Uterus (tissue), 4 donors: ENCODE results near the gene GALNT15. TPM values are rescaled to one million over a fixed set of nuclear protein-coding genes. Genes with fewer than 3 reads are reported as not detected.

Experiments used
- DNase-seq, 2 donors: peaks; one replicate each; pipeline ENCODE4 v3.0.0-alpha.2; 2019 to 2020
- H3K27ac ChIP-seq, 2 donors: fragments of 200-600 bp; sonication (generic); 1 replicate in 1 of 2; 2 replicates in 1 of 2; pipeline ENCODE4 v1.5.1; 2016 to 2018
- H3K27me3 ChIP-seq, 2 donors: fragments of 200-600 bp; sonication (generic); one replicate each; pipeline ENCODE4 v1.5.1; 2018 to 2019; ENCODE audit warnings: control low read depth in 1 of 2
- H3K36me3 ChIP-seq, 2 donors: fragments of 200-600 bp; sonication (generic); one replicate each; pipeline ENCODE4 v1.5.1; 2019; ENCODE audit warnings: control low read depth in 1 of 2
- H3K4me1 ChIP-seq, 2 donors: fragments of 200-600 bp; sonication (generic); one replicate each; pipeline ENCODE4 v1.5.1; 2018 to 2019; ENCODE audit warnings: control low read depth in 1 of 2
- H3K4me3 ChIP-seq, 2 donors: fragments of 200-600 bp; sonication (generic); 1 replicate in 1 of 2; 2 replicates in 1 of 2; pipeline ENCODE4 v1.5.1; 2018 to 2019; ENCODE audit warnings: mild to moderate bottlenecking in 1 of 2
- H3K9me3 ChIP-seq, 2 donors: fragments of 200-600 bp; sonication (generic); one replicate each; pipeline ENCODE4 v1.5.1; 2019; ENCODE audit warnings: control low read depth in 1 of 2
- POLR2A ChIP-seq, 2 donors: fragments of 450-650 bp; IDR thresholded peaks; one replicate each; pipeline ENCODE4 v1.6.1; 2016; ENCODE audit warnings: antibody characterized with exemption in 2 of 2, mild to moderate bottlenecking in 1 of 2, moderate library complexity in 1 of 2
- intact Hi-C: fragments of 100-400 bp; cut with DNase I; formaldehyde crosslinking; loops from one replicate; pipeline ENCODE4 v1.15.1; 2023; ENCODE audit warnings: low total_unique reads
- total RNA-seq, 4 donors: library from RNA; depleted of rRNA in 3 of 4; stranded (reverse); fragments of >200 nt in 3 of 4; gene quantifications; one replicate each; pipeline versions ENCODE4 v1.1.0 to v1.2.4, GENCODE V29; 2014 to 2023
- TF ChIP-seq, protein P1 (sequence below), 4 experiments: fragments of 200-600 bp in 2 of 4; fragments of 450-650 bp in 2 of 4; sonication (generic) in 2 of 4; IDR thresholded peaks; one replicate each; pipeline ENCODE4 v1.5.1; 2016 to 2019; ENCODE audit warnings: antibody characterized with exemption in 4 of 4, mild to moderate bottlenecking in 2 of 4, moderate library complexity in 1 of 4
- donor health status: DM: yes; HTN: yes; CAD: no.

The GALNT15 gene
- total RNA-seq, 4 donors from 2014 or later: 6.6 to 85.2 (median 53.3) TPM

DNA sequence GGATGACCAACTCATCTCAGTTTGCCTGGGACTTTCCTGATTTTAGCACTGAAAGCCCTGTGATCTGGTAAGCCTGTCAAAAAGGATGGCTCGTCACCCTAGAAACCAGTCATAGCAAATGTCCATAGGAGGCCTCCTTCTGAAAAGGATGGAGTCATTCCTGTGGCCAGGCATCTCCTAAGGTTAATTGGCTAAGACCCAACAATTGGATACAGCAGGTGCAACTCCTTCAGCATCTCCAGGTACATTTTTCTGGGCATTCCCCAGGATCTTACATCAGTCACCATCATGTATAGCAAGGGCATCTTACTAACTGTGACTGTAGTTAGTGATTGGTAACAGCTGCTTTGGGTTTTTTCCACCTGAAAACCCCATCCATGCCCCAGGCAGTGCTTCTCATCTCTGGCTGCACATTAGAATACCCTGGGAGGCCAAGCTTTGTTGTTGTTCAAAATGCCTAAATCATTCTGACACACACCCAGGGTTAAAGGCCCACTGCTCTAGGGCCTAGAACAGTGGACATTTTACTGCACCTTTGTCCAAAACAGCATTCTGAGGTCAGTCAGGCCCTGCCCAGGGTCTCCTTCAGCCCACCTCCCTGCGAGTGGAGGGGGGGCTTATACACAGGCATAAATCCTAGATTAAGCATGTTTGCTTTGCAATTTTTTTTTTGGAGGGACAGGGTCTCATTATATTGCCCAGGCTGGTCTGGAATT lies 28.3 kb upstream of the GALNT15 start:
- Histone ChIP-seq H3K4me1 (peaks cover 0 to 3% of the 10 kb centered on the region in 2 donors), H3K27ac (no peak overlapping the region), H3K9me3 (no peaks in the 10 kb centered on the region), H3K4me3 (no peak overlapping the region), H3K36me3 (no peaks in the 10 kb centered on the region), H3K27me3 (no peaks in the 10 kb centered on the region)
- intact Hi-C loops: no loop called here
- no peak for TF ChIP-seq POLR2A (IDR thresholded peaks at IDR 0.05)
- TF ChIP-seq, protein P1, sequence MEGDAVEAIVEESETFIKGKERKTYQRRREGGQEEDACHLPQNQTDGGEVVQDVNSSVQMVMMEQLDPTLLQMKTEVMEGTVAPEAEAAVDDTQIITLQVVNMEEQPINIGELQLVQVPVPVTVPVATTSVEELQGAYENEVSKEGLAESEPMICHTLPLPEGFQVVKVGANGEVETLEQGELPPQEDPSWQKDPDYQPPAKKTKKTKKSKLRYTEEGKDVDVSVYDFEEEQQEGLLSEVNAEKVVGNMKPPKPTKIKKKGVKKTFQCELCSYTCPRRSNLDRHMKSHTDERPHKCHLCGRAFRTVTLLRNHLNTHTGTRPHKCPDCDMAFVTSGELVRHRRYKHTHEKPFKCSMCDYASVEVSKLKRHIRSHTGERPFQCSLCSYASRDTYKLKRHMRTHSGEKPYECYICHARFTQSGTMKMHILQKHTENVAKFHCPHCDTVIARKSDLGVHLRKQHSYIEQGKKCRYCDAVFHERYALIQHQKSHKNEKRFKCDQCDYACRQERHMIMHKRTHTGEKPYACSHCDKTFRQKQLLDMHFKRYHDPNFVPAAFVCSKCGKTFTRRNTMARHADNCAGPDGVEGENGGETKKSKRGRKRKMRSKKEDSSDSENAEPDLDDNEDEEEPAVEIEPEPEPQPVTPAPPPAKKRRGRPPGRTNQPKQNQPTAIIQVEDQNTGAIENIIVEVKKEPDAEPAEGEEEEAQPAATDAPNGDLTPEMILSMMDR (IDR thresholded peaks at IDR 0.05): no peak
- DNase-seq: no peak

DNA sequence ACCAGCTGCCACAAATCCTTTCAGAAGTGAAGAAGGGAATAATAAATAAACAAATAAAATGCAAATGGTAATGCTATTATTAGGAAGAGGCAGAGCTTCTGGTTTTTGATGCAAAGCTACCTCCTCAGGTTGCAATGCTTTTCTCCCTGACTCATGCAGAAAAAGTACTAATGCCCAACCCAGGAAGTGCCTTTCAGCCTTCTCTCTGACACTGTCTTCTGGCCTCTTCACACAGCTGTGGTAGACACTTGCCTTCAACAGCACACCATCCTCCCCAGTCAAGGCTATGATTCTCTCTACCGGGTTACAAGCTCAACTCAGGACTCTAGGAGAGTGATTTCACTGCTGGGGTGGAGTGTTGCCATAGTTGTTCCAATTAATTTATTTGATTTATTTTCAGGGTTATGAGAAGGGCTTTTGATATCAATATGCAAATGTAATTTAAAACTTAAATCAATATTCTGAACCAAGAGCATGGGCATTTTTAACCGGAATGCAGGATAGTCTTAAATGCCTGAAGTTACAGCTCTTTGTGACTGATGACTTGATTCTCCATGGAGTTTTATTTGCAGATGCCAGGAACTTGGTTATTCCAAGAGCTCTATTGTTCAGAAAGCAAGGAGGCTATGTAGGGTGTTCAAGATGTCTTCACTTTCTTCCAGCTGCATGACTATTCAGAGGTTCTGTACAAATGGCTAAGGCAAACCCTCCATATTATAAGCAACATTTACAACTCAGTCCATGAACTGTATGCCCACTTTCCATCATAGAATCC lies 27.1 kb upstream of the GALNT15 start:
- no peak for DNase-seq
- Histone ChIP-seq H3K9me3 (no peaks in the 10 kb centered on the region), H3K36me3 (no peaks in the 10 kb centered on the region), H3K27me3 (no peaks in the 10 kb centered on the region), H3K27ac (peak overlapping the region; percentile 86 to 93), H3K4me1 (peaks cover 0 to 4% of the 10 kb centered on the region in 2 donors), H3K4me3 (no peak overlapping the region)
- intact Hi-C loops: no loop called here
- TF ChIP-seq, protein P1 (IDR thresholded peaks at IDR 0.05): no peak
- TF ChIP-seq POLR2A (IDR thresholded peaks at IDR 0.05): no peak

DNA sequence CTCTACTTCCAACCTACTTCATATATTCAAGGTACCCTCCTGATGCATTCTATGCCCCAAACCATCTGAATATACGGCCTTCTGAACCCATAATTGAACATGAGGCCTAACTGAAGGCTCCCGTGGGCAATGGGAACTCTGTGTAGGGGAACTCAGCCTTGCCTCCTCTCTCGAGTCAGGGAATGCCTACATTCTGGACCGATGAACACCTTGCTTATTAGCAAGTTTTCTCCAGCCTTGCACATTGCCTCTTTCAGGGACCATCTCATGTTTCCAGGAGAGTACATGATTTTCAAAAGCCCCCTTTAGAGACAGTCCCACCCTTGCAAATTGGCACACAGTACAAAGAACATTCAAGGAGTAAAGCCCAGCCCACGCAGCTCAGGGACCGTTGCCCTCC lies 26.3 kb upstream of the GALNT15 start:
- intact Hi-C loops: no loop called here
- H3K27ac ChIP-seq: peak overlapping the region; percentile 86 to 93
- TF ChIP-seq POLR2A (IDR thresholded peaks at IDR 0.05): no peak
- TF ChIP-seq, protein P1 (IDR thresholded peaks at IDR 0.05): no peak

DNA sequence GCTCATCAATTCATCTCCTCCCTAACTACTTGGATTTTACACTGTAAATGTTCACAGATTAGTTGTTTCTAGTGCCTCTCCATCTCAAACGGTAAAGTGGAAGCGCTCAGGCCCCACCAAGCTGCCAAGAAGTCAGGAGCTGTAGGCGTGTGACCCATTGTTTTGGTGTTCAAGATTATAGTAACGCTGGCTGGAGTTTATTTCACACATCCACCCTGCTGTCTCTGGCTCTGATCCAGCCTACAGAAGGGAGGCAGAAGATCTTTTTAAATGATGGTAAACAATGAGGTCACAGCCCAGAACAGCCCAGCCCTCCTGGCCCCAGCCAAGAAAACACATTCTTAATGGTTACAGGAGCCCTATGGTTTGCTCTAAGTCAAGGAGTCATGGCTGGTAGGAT lies 25.7 kb upstream of the GALNT15 start:
- Histone ChIP-seq H3K4me3 (no peak overlapping the region), H3K27me3 (no peaks in the 10 kb centered on the region), H3K36me3 (no peaks in the 10 kb centered on the region), H3K9me3 (no peaks in the 10 kb centered on the region), H3K4me1 (peaks cover 0 to 4% of the 10 kb centered on the region in 2 donors), H3K27ac (peak overlapping the region; percentile 86 to 93)
- intact Hi-C loops: no loop called here
- DNase-seq: peak; percentile 74 to 93
- TF ChIP-seq POLR2A (IDR thresholded peaks at IDR 0.05): peak in 1 of 2 donors; percentile 23
- TF ChIP-seq, protein P1 (IDR thresholded peaks at IDR 0.05): no peak

More for the DNA sequence above, 26.3 kb upstream of the GALNT15 start:
- no peaks in the 10 kb centered on the region for H3K36me3 ChIP-seq
- H3K4me3 ChIP-seq: no peak overlapping the region
- peaks cover 0 to 4% of the 10 kb centered on the region in 2 donors for H3K4me1 ChIP-seq
- no peak for DNase-seq
- H3K9me3 ChIP-seq: no peaks in the 10 kb centered on the region
- no peaks in the 10 kb centered on the region for H3K27me3 ChIP-seq

DNA sequence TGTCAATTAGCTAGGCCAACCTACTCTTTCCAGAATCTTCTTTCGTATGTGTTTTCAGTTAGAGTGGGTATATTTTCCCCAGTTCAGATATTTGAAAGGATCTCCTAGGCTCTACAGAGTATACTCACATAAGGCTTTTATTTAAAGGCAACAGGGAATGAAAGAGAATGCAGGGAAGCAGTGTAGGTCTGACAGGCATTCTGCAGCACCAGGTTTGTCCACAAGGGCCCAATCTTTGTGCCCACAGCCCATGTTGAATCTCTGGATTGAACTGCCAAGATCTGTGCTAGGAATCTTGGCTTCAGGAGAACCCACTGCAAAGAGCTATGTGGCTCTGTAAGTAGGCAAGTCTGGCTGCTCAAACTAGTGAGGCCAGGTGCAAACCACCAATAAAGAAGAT lies 24.2 kb upstream of the GALNT15 start:
- peak overlapping the region; percentile 49 to 53 for H3K27ac ChIP-seq

More for the DNA sequence above, 24.2 kb upstream of the GALNT15 start:
- no peaks in the 10 kb centered on the region for H3K36me3 ChIP-seq
- TF ChIP-seq POLR2A (IDR thresholded peaks at IDR 0.05): no peak
- TF ChIP-seq, protein P1 (IDR thresholded peaks at IDR 0.05): no peak
- no peak for DNase-seq
- peaks cover 0 to 4% of the 10 kb centered on the region in 2 donors for H3K4me1 ChIP-seq
- H3K4me3 ChIP-seq: no peak overlapping the region
- no peaks in the 10 kb centered on the region for H3K27me3 ChIP-seq
- intact Hi-C loops: no loop called here
- no peaks in the 10 kb centered on the region for H3K9me3 ChIP-seq
